ENCODE measurements around the gene POLR1A. TPM values are rescaled to one million over a fixed set of nuclear protein-coding genes. Genes with fewer than 3 reads are reported as not detected.

Gene POLR1A
- total RNA-seq, 2 experiments from 2014 or later, result 40.8 to 41.5 TPM

DNA sequence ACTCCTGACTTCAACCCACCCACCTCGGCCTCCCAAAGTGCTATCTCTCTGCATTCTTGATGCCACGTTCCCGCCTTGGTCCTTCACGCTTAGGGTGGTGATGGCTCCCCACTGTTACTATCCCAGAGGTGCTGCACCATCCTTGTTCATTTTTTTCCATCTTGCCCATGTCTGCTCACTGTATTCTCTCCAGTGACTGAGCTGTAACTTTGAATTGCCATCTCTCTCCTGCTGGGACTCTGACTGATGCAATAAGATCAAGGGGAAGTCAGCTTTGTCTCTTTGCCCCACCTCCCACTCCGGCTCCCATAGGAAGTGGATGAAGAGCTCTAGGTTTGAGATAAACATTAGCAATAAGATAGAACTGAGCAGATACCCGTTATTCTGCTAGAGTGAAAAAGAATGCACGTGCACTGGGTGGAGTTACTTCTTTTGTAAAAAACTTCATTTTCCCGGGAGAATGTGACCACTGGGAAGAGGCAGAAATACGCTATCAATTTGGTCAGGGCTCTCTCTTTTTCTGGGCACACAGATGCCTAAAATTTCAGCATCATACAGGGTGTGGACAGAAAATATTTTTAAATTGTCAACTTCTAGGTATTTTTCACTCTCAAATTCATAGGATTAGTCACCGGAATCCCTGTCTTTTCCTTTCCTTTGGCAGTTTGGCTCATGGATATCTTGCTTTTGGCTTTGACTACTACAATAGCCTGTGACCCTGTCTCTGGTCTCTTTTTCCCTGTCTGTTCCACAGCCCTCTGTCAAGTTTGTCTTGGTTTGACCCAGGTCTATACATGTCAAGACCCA lies 105.4 kb downstream of the POLR1A start:
- no peak for ATAC-seq
- H3K4me3 Mint-ChIP-seq, result peak overlapping the region; percentile 6

DNA sequence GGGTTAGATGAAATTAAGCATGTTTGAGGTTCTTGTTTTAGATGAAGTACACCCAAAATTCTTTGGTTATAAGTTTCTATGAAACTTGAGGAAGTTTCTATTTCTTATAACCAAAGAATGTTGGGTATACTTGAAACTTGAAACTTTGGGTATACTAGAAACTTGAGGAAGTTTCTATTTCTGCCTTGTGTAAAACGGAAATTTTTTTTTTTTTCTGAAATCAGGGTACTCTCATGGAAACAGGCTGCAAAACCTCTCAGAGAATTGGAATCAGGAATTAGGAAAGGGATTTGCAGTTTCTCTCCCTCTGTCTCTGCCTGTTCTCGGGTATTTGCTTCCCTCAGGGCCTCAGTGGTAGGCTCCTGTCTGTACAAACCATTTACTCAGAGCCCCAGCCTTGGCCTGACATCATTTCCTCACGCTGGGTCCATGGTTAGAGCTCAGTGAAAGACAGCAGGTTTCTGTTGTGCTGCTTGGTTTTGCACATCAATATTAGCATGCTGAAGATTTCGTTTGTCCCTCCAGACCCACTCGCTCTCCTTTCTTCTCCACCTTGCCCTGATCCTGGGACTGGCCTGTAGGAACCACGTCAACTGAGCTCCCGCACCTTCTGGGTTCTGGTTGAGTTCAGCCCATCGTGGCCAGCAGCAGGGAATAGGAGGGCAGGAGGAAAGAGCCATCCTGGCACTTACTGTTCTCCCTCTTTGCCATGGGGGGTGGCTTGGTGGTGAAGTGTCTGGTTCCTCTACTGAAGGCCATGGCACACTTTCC lies 106.4 kb downstream of the POLR1A start:
- POLR2A ChIA-PET, result interaction anchor here (1.0 to 2.6 kb wide), 5 partner anchors 24 to 146 kb away, joined by 3 to 21 read pairs (median 3); no protein-coding TSS in a partner anchor
- peak overlapping the region; percentile 55 for H3K4me3 Mint-ChIP-seq

More for the DNA sequence above, 105.4 kb downstream of the POLR1A start:
- Mint-ChIP-seq H3K4me1 (ENCODE audit: low read depth) (peaks cover 67% of the 10 kb centered on the region), H3K9me3 (ENCODE audit: insufficient read depth) (peaks cover 7% of the 10 kb centered on the region), H3K36me3 (ENCODE audit: low read depth) (peaks cover 15% of the 10 kb centered on the region), H3K27me3 (ENCODE audit: low read depth) (no peaks in the 10 kb centered on the region), H3K27ac (peak overlapping the region; percentile 96)
- POLR2A ChIA-PET, result interaction anchor here (1.0 to 2.6 kb wide), 3 partner anchors 36 to 113 kb away, joined by 3 to 21 read pairs (median 3); no protein-coding TSS in a partner anchor
- DNase-seq, result no peak
- CTCF ChIA-PET, result interaction anchor here (0.7 to 3.6 kb wide), 7 partner anchors 36 to 187 kb away, joined by 3 to 19 read pairs (median 4); no protein-coding TSS in a partner anchor

DNA sequence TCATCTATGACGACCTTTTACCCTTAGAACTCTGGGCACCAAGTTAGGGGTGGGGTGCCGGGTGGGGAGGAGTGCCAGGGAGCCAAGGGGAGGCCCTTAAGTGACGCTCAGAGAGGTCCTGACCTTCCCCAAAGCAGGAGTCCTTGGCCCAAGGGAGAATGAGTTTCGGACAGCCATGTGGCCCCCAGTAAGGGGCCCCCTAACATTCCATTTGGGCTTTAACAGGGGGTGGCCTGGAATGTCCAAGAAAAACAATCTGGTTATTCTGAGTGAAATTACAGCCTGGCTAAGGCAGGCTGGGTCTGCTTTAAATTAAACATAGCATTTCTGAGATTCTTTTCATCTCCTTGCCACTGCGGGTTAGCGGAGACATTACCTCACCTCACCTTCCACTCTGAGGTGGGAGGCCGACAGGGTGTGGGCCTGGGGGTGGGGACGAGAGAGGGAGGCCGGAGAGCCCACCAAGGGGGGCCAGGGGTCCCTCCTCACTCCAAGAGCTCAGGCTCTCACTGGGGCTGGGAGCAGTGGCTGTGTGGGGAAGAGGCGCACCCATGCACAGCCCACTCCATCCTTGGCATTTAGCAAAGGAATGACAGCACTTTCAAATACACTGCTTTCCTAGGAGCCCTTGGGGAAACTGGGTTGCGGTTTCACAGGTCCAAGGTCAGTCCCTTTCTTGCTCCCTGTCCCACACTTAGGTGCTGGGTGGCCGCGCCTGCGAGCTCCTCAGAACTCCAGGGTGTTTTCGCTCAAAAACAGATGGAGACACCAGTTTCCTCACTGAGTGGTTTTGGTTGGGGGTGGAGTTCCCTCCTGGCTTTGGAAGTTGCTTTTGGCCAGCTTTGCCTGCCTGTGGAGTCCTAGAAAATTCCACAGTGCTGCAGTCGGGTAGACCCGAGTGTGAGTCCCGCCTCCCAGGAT lies 107.4 kb downstream of the POLR1A start:
- ChIA-PET CTCF (interaction anchor here (1.1 to 3.6 kb wide), 2 partner anchors 38 to 171 kb away, joined by 4 to 19 read pairs; no protein-coding TSS in a partner anchor), POLR2A (interaction anchor here (1.6 to 2.6 kb wide), 3 partner anchors 25 to 38 kb away, joined by 3 to 21 read pairs (median 7); no protein-coding TSS in a partner anchor)
- no peaks in the 10 kb centered on the region for H3K9me3 Mint-ChIP-seq (ENCODE audit: insufficient read depth)
- ATAC-seq (no peak), DNase-seq (no peak)
- no peaks in the 10 kb centered on the region for H3K27me3 Mint-ChIP-seq (ENCODE audit: low read depth)
- peaks cover 7% of the 10 kb centered on the region for H3K36me3 Mint-ChIP-seq (ENCODE audit: low read depth)
- H3K27ac Mint-ChIP-seq, result peak overlapping the region; percentile 96
- peaks cover 84% of the 10 kb centered on the region for H3K4me1 Mint-ChIP-seq (ENCODE audit: low read depth)
- peak overlapping the region; percentile 55 for H3K4me3 Mint-ChIP-seq

More for the DNA sequence above, 106.4 kb downstream of the POLR1A start:
- peak; percentile 83 for DNase-seq
- no peaks in the 10 kb centered on the region for H3K27me3 Mint-ChIP-seq (ENCODE audit: low read depth)
- CTCF ChIA-PET, result interaction anchor here (0.7 to 3.6 kb wide), 7 partner anchors 10 to 186 kb away, joined by 3 to 19 read pairs (median 4); partner anchors contain the start of gene ST3GAL5
- peaks cover 78% of the 10 kb centered on the region for H3K4me1 Mint-ChIP-seq (ENCODE audit: low read depth)
- peak; percentile 91 for ATAC-seq
- H3K27ac Mint-ChIP-seq, result peak overlapping the region; percentile 96
- no peaks in the 10 kb centered on the region for H3K9me3 Mint-ChIP-seq (ENCODE audit: insufficient read depth)
- H3K36me3 Mint-ChIP-seq (ENCODE audit: low read depth), result peaks cover 7% of the 10 kb centered on the region

DNA sequence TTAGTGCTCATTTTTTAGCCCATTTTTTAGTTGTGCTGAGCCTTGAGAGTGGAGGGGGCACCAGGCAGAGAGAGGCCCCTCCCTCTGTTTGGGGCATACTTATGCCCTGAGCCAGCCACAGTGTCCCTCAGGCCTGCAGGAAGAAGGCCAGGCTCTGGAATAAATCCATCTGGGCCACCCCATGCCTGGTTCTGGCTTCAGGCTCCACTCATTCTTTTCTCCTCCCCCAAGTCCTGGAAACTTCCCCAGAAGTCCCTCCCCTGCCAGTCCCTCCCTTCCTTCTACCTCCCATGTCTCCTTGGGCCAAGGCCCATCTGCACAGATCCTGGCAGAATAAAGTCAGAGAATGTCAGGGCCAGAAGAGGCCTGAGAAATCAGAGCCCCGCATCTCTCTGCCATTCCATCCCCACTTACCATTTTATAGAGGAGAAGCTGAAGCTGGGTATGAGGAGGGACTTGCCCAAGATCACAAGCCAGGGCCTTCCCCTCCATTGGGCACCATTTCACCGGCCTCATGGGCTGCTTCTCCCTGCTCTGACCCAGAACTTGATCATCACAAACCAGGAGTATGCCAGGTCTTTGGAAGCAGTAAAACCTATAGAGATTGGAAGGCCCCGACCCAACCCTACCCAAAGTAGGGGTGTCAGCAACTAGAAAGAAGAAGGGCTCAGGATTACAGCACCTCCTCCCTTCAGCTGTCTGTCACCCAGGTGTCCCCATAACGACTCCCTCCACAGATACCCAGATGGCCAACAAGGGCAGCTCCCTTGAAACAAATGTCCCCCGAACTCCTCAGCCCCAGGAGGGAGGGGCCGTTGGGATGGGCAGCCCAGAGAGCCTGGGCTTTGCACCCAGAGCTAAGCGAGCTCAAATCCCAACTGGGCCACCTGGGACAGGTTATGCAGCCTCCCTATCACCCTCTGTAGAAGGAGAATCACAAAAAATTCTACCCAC lies 108.4 kb downstream of the POLR1A start:
- Mint-ChIP-seq H3K36me3 (ENCODE audit: low read depth) (peaks cover 10% of the 10 kb centered on the region), H3K9me3 (ENCODE audit: insufficient read depth) (no peaks in the 10 kb centered on the region), H3K4me3 (no peak overlapping the region), H3K27ac (peak overlapping the region; percentile 96), H3K4me1 (ENCODE audit: low read depth) (peaks cover 90% of the 10 kb centered on the region), H3K27me3 (ENCODE audit: low read depth) (no peaks in the 10 kb centered on the region)
- POLR2A ChIA-PET, result interaction anchor here (0.6 to 1.7 kb wide), 2 partner anchors 38 to 109 kb away, joined by 3 to 7 read pairs; partner anchors contain the start of gene ST3GAL5
- CTCF ChIA-PET, result interaction anchor here (1.0 to 3.6 kb wide), 5 partner anchors 39 to 170 kb away, joined by 3 to 19 read pairs (median 4); partner anchors contain the start of gene ST3GAL5
- ATAC-seq, result no peak
- no peak for DNase-seq

DNA sequence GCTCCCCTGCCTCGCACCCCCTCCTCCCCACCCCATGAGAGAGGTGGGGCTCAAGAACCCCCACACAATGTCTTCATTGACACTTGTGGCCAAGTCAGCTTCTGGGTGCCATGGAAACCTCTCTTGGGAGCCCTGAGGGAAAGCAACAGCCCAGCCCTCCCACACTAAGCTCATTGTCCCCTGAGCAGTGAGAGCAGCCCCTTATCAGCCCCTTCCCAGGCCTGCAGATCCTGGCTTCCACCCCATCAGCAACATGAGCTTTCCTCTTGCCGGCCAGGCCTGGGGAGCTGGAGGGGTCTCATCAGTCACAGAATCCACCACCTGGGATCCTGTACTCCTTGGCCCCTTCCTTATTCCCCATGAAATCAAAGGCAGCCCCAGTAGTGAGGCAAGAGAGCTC lies 109.1 kb downstream of the POLR1A start:
- CTCF ChIA-PET, result interaction anchor here (0.9 to 2.1 kb wide), 4 partner anchors 40 to 169 kb away, joined by 3 to 12 read pairs (median 4); partner anchors contain the start of gene ST3GAL5
- no peaks in the 10 kb centered on the region for H3K9me3 Mint-ChIP-seq (ENCODE audit: insufficient read depth)
- H3K27ac Mint-ChIP-seq, result peak overlapping the region; percentile 61
- peaks cover 90% of the 10 kb centered on the region for H3K4me1 Mint-ChIP-seq (ENCODE audit: low read depth)
- no peaks in the 10 kb centered on the region for H3K27me3 Mint-ChIP-seq (ENCODE audit: low read depth)
- DNase-seq, result no peak
- H3K36me3 Mint-ChIP-seq (ENCODE audit: low read depth), result peaks cover 10% of the 10 kb centered on the region
- no peak for ATAC-seq
- POLR2A ChIA-PET, result interaction anchor here (1.7 kb wide), 1 partner anchor 39 kb away, joined by 7 read pairs; no protein-coding TSS in a partner anchor
- H3K4me3 Mint-ChIP-seq, result no peak overlapping the region

DNA sequence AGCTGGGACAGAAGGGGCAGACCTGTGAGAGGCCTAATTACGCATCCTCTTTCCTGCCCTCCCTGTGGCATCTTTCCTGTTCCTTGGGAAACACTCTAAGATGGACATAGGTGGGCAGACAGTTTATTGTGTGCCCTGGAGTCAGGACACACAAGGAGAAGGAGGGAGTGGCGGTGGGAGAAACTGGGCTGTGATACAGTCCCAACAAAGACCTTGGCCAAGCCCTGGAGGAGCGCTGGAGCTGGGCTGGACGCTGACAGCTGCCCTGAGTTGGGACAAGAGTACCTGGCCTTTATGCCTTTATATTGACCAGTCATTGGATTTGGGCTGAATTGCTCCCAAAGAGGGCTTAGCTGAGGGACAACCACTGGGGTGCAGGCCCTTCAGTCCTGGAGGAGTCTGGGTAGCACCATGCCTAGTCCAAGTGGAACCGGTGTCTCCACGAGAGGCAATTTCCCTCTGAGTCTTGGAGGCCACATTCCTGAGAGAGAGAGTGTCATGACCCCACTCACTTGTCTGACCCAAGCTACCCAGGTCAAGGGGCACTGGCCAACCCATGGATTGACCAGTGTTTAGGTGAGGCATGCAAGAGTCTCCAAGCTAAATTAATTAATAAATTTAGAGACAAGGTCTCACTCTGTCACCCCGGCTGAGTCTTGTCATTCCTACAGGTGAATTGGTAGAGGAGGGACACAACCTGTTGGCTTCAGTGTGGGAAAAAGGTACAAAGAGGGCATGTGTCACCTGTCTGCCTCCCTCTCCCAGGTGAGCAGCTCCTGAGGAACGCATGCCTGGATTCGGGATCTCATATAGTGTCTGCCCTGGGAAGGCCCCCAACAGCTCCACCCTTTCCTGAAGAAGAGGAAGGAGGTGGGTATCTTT lies 109.8 kb downstream of the POLR1A start:
- CTCF ChIA-PET, result interaction anchor here (0.9 to 2.9 kb wide), 7 partner anchors 40 to 182 kb away, joined by 3 to 16 read pairs (median 4); partner anchors contain the start of gene ST3GAL5
- ATAC-seq (no peak), DNase-seq (no peak)
- Mint-ChIP-seq H3K27ac (peak overlapping the region; percentile 90), H3K4me3 (no peak overlapping the region), H3K27me3 (ENCODE audit: low read depth) (no peaks in the 10 kb centered on the region), H3K4me1 (ENCODE audit: low read depth) (peaks cover 83% of the 10 kb centered on the region), H3K9me3 (ENCODE audit: insufficient read depth) (no peaks in the 10 kb centered on the region), H3K36me3 (ENCODE audit: low read depth) (peaks cover 8% of the 10 kb centered on the region)
- POLR2A ChIA-PET, result interaction anchor here (0.9 to 1.7 kb wide), 2 partner anchors 40 to 108 kb away, joined by 3 to 7 read pairs; no protein-coding TSS in a partner anchor

DNA sequence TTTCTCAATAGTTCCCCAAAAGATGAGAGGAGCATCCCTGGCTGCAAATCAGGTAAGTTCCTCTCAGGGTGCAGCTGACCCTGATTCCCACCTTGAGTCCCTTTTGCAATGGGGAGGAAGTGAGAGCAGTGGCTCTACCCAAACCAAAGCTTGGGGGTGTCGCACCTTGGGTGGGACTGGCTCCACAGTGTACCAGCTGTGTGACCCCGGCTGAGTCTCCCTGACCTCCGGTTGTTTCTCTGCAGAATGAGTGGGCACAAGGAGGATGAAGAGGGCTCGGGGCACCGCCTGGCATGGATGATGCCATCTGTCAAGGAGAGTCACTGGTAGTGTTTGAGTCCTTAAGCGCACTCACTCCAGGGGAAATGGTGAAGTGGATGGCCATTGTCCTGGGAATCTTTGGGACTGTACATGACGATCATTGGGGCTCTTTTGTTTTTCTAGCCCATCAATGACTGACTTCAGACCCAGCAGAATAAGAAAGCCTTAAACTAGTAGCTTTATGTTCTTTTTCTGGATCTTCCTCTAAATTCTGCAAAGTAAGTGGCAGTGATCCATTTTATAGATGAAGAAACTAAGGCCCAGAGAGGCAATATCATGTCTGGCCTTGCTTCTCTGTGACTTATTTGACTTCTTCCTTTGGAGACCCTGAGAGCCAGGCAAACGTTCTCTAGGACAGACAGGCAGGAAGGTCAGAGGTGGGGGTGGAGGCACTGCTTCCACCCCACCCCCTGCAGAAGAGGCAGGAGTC lies 110.6 kb downstream of the POLR1A start:
- H3K4me1 Mint-ChIP-seq (ENCODE audit: low read depth), result peaks cover 75% of the 10 kb centered on the region
- H3K4me3 Mint-ChIP-seq, result peak overlapping the region; percentile 53

DNA sequence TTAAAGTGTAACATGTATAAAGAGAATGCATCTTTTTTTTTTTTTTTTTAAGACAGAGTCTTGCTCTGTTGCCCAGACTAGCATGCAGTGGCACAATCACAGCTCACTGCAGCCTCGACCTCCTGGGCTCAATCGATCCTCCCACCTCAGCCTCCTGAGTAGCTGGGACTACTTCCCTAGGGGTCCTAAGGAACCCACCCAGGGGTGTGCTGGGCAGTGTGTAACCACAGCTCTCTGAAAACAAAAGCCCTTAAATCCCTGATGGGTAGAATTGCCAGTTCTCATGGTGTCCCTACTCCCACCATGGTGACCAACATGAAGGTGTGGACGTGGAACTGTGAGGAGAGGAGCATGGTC lies 111.3 kb downstream of the POLR1A start:
- ATAC-seq, result peak; percentile 32
- peaks cover 68% of the 10 kb centered on the region for H3K4me1 Mint-ChIP-seq (ENCODE audit: low read depth)
- DNase-seq, result no peak
- H3K9me3 Mint-ChIP-seq (ENCODE audit: insufficient read depth), result no peaks in the 10 kb centered on the region
- H3K27ac Mint-ChIP-seq, result peak overlapping the region; percentile 90
- ChIA-PET POLR2A (interaction anchor here (0.6 to 2.1 kb wide), 7 partner anchors 20 to 111 kb away, joined by 3 to 10 read pairs (median 4); partner anchors contain the start of genes POLR1A, PTCD3 and ST3GAL5), CTCF (interaction anchor here (1.0 to 2.9 kb wide), 10 partner anchors 33 to 167 kb away, joined by 3 to 21 read pairs (median 6); partner anchors contain the start of gene ST3GAL5)
- no peaks in the 10 kb centered on the region for H3K27me3 Mint-ChIP-seq (ENCODE audit: low read depth)
- peaks cover 3% of the 10 kb centered on the region for H3K36me3 Mint-ChIP-seq (ENCODE audit: low read depth)
- peak overlapping the region; percentile 53 for H3K4me3 Mint-ChIP-seq

More for the DNA sequence above, 110.6 kb downstream of the POLR1A start:
- CTCF ChIA-PET, result interaction anchor here (0.5 to 2.9 kb wide), 11 partner anchors 10 to 181 kb away, joined by 3 to 21 read pairs (median 7); partner anchors contain the start of gene ST3GAL5
- H3K36me3 Mint-ChIP-seq (ENCODE audit: low read depth), result peaks cover 4% of the 10 kb centered on the region
- H3K27ac Mint-ChIP-seq, result peak overlapping the region; percentile 90
- no peaks in the 10 kb centered on the region for H3K27me3 Mint-ChIP-seq (ENCODE audit: low read depth)
- POLR2A ChIA-PET, result interaction anchor here (0.9 to 2.1 kb wide), 3 partner anchors 42 to 111 kb away, joined by 3 to 10 read pairs (median 4); partner anchors contain the start of genes POLR1A and PTCD3
- no peaks in the 10 kb centered on the region for H3K9me3 Mint-ChIP-seq (ENCODE audit: insufficient read depth)
- no peak for DNase-seq
- no peak for ATAC-seq

All from activated CD8-positive, alpha-beta T cell treated with anti-CD3 and anti-CD28 coated beads, Interleukin-2, amount 10 ng/mL, durations not matched to agents 7 days and 5 days (primary cell).